H1 (cell line): ENCODE data around the gene NDRG2. TPM values are rescaled to one million over a fixed set of nuclear protein-coding genes. Genes with fewer than 3 reads are reported as not detected.

ENCODE experiments used
- CTCF ChIA-PET: fragments of 300-600 bp; sonication (Branson Sonifier 250); formaldehyde crosslinking; loops from one replicate; lab custom pipeline; 2021; ENCODE audit not compliant: partially characterized antibody; lab: Charles Lee
- POLR2A ChIA-PET: fragments of 300-600 bp; sonication (Branson Sonifier 250); formaldehyde crosslinking; loops from one replicate; lab custom pipeline; 2021; ENCODE audit warnings: inconsistent platforms; ENCODE audit not compliant: partially characterized antibody; lab: Charles Lee
- DNase-seq, 2 experiments: peaks; one replicate each; pipeline versions ENCODE4 v3.0.0 to v3.0.0-alpha.2; 2010 to 2022; ENCODE audit warnings: low spot score in 2 of 2, low read depth in 1 of 2, mixed read lengths in 1 of 2
- FAIRE-seq: peaks from 2 replicates; lab custom pipeline; 2011; peaks lifted over from hg19 to GRCh38; lab: Jason Lieb, UNC
- H2AFZ ChIP-seq: 2 replicates; pipeline ENCODE4 v1.8.1; 2012; ENCODE audit warnings: low read length, inconsistent platforms
- H2AK5ac ChIP-seq: 2 replicates; pipeline ENCODE4 v1.6.1; 2013; ENCODE audit warnings: low read depth, low read length
- H2BK120ac ChIP-seq: replicated peaks from 2 replicates; pipeline ENCODE3; 2013; ENCODE audit warnings: low read depth, low read length, inconsistent platforms
- H2BK12ac ChIP-seq: 2 replicates; pipeline ENCODE4 v1.6.1; 2013; ENCODE audit warnings: low read depth, low read length
- H2BK15ac ChIP-seq: 2 replicates; pipeline ENCODE4 v1.6.1; 2013; ENCODE audit warnings: low read length
- H2BK20ac ChIP-seq: 2 replicates; pipeline ENCODE4 v1.6.1; 2013; ENCODE audit warnings: low read length
- H2BK5ac ChIP-seq: 2 replicates; pipeline ENCODE4 v1.6.1; 2013; ENCODE audit warnings: low read depth, low read length
- H3K14ac ChIP-seq: 2 replicates; pipeline ENCODE4 v1.6.1; 2013; ENCODE audit warnings: inconsistent platforms; ENCODE audit not compliant: insufficient read length
- H3K18ac ChIP-seq: 2 replicates; pipeline ENCODE4 v1.6.1; 2013; ENCODE audit warnings: low read length; ENCODE audit errors: extremely low read depth
- H3K23ac ChIP-seq: 2 replicates; pipeline ENCODE4 v1.6.1; 2013; ENCODE audit warnings: inconsistent platforms; ENCODE audit not compliant: insufficient read length
- H3K23me2 ChIP-seq: 2 replicates; pipeline ENCODE4 v1.6.1; 2013; ENCODE audit warnings: low read depth, low read length
- H3K27ac ChIP-seq: 2 replicates; pipeline ENCODE4 v1.6.1; 2011; ENCODE audit warnings: low read depth, low read length, inconsistent platforms
- H3K27me3 ChIP-seq, 4 experiments: replicated peaks in 1 of 4; 1 replicate in 1 of 4; 2 replicates in 3 of 4; pipeline versions ENCODE4 v1.6.1 to v1.8.1; 2011 to 2013; ENCODE audit warnings: low read length in 3 of 4, mild to moderate bottlenecking in 3 of 4, inconsistent platforms in 2 of 4, mixed read lengths in 2 of 4, moderate library complexity in 1 of 4; ENCODE audit not compliant: control insufficient read depth in 3 of 4, insufficient read depth in 3 of 4; ENCODE audit errors: extremely low read depth in 1 of 4
- H3K36me3 ChIP-seq, 4 experiments: 2 replicates each; pipeline versions ENCODE4 v1.6.1 to v1.8.1; 2011 to 2013; ENCODE audit warnings: mild to moderate bottlenecking in 4 of 4, low read length in 3 of 4, moderate library complexity in 2 of 4, control low read depth in 1 of 4, inconsistent platforms in 1 of 4; ENCODE audit not compliant: insufficient read depth in 4 of 4, control insufficient read depth in 2 of 4
- H3K4ac ChIP-seq: replicated peaks from 2 replicates; pipeline ENCODE3; 2013; ENCODE audit warnings: low read length, low read depth, mixed read lengths, inconsistent platforms; ENCODE audit not compliant: insufficient read length
- H3K4me1 ChIP-seq, 4 experiments: replicated peaks in 1 of 4; 1 replicate in 1 of 4; 2 replicates in 3 of 4; pipeline versions ENCODE4 v1.6.1 to v1.8.1; 2011 to 2013; ENCODE audit warnings: low read length in 3 of 4, inconsistent platforms in 2 of 4, mixed read lengths in 1 of 4; ENCODE audit not compliant: insufficient read depth in 4 of 4, control insufficient read depth in 3 of 4
- H3K4me2 ChIP-seq, 2 experiments: 2 replicates each; pipeline versions ENCODE4 v1.6.1 to v1.8.1; 2011 to 2013; ENCODE audit warnings: low read depth in 2 of 2, low read length in 2 of 2, control low read depth in 1 of 2, inconsistent platforms in 1 of 2, mild to moderate bottlenecking in 1 of 2; ENCODE audit not compliant: insufficient read depth in 1 of 2
- H3K4me3 ChIP-seq, 4 experiments: fragments of 200-600, 300-600 bp in 1 of 4; sonication (generic), shearing (Covaris generic), sonication (Bioruptor Twin) in 1 of 4; 2 replicates each; pipeline versions ENCODE4 v1.5.1 to v1.8.1; 2011 to 2016; ENCODE audit warnings: low read length in 4 of 4, low read depth in 3 of 4, control low read depth in 2 of 4, inconsistent platforms in 2 of 4, mild to moderate bottlenecking in 2 of 4, mixed read lengths in 1 of 4, moderate library complexity in 1 of 4; ENCODE audit not compliant: insufficient read depth in 2 of 4; ENCODE audit errors: extremely low read depth in 1 of 4
- H3K56ac ChIP-seq: replicated peaks from 2 replicates; pipeline ENCODE3; 2013; ENCODE audit warnings: low read depth, mild to moderate bottlenecking, mixed read lengths, low read length, inconsistent platforms; ENCODE audit not compliant: insufficient read length
- H3K79me1 ChIP-seq: 2 replicates; pipeline ENCODE4 v1.6.1; 2013; ENCODE audit warnings: low read depth, low read length, control low read depth
- H3K79me2 ChIP-seq, 2 experiments: 2 replicates each; pipeline versions ENCODE4 v1.6.1 to v1.8.1; 2012 to 2013; ENCODE audit warnings: low read length in 2 of 2, mild to moderate bottlenecking in 2 of 2, inconsistent platforms in 1 of 2; ENCODE audit not compliant: insufficient read depth in 2 of 2, control insufficient read depth in 1 of 2
- H3K9ac ChIP-seq, 4 experiments: replicated peaks in 1 of 4; 1 replicate in 1 of 4; 2 replicates in 3 of 4; pipeline versions ENCODE4 v1.6.1 to v1.8.1; 2011 to 2013; ENCODE audit warnings: low read depth in 3 of 4, low read length in 3 of 4, control low read depth in 2 of 4, mild to moderate bottlenecking in 2 of 4, moderate library complexity in 2 of 4, inconsistent platforms in 1 of 4; ENCODE audit errors: extremely low read depth in 1 of 4
- H3K9me3 ChIP-seq, 2 experiments: 2 replicates each; pipeline versions ENCODE4 v1.6.1 to v1.8.1; 2012 to 2013; ENCODE audit warnings: mild to moderate bottlenecking in 2 of 2, moderate library complexity in 2 of 2, control low read depth in 1 of 2, inconsistent platforms in 1 of 2, low read depth in 1 of 2, low read length in 1 of 2, mixed read lengths in 1 of 2; ENCODE audit not compliant: insufficient read depth in 2 of 2
- H4K20me1 ChIP-seq, 2 experiments: replicated peaks in 1 of 2; 2 replicates each; pipeline versions ENCODE3 to v1.8.1; 2011 to 2013; ENCODE audit warnings: inconsistent platforms in 2 of 2, low read length in 2 of 2, mild to moderate bottlenecking in 1 of 2; ENCODE audit not compliant: insufficient read depth in 2 of 2, control insufficient read depth in 1 of 2
- H4K5ac ChIP-seq: 2 replicates; pipeline ENCODE4 v1.6.1; 2013; ENCODE audit warnings: low read length, low read depth, mixed read lengths, inconsistent platforms; ENCODE audit not compliant: insufficient read length
- H4K8ac ChIP-seq: 2 replicates; pipeline ENCODE4 v1.8.0; 2013; ENCODE audit warnings: mild to moderate bottlenecking, moderate library complexity, low read length, inconsistent platforms; ENCODE audit not compliant: insufficient read depth; ENCODE audit errors: extremely low read depth
- H4K91ac ChIP-seq: replicated peaks from 2 replicates; pipeline ENCODE3; 2013; ENCODE audit warnings: low read length, mixed read lengths, inconsistent platforms; ENCODE audit not compliant: insufficient read length
- CBX8 ChIP-seq: fragments of 300-800, 300-1000 bp; sonication (generic); IDR thresholded peaks from 2 replicates; pipeline ENCODE4 v1.7.1; 2016; ENCODE audit warnings: low read depth, low read length, borderline replicate concordance
- MAFK ChIP-seq: IDR thresholded peaks from 2 replicates; pipeline ENCODE4 v1.6.1; 2012; ENCODE audit warnings: low read depth, mild to moderate bottlenecking, improper control_type of control experiment, low read length
- RAD21 ChIP-seq, 2 experiments: IDR thresholded peaks in 1 of 2; conservative IDR thresholded peaks in 1 of 2; 2 replicates each; pipeline ENCODE4 v1.6.1; 2011; ENCODE audit warnings: low read depth in 2 of 2, low read length in 2 of 2, improper control_type of control experiment in 1 of 2, inconsistent platforms in 1 of 2, mild to moderate bottlenecking in 1 of 2, moderate library complexity in 1 of 2
- RBBP5 ChIP-seq: IDR thresholded peaks from 2 replicates; pipeline ENCODE4 v1.7.1; 2012; ENCODE audit warnings: low read depth, mild to moderate bottlenecking, inconsistent platforms, low read length, moderate library complexity, borderline replicate concordance
- RXRA ChIP-seq: IDR thresholded peaks from 2 replicates; pipeline ENCODE4 v1.6.1; 2011; ENCODE audit warnings: low read depth, mild to moderate bottlenecking, low read length, moderate library complexity; ENCODE audit not compliant: insufficient read depth
- TAF7 ChIP-seq: optimal IDR thresholded peaks from 2 replicates; pipeline ENCODE3; 2011; ENCODE audit warnings: low read depth, mild to moderate bottlenecking, inconsistent platforms, low read length, moderate library complexity, borderline replicate concordance
- WGBS, 2 experiments: shearing (Covaris generic) in 1 of 2; methylation state at CpG; one replicate each; pipeline versions ENCODE4 v1.1.6 to v1.1.7; 2013 to 2015; ENCODE audit warnings: low lambda C conversion rate in 2 of 2, mixed read lengths in 2 of 2, inconsistent platforms in 1 of 2, low coverage in 1 of 2, missing lambda C conversion rate in 1 of 2; ENCODE audit not compliant: insufficient replicate concordance in 2 of 2, insufficient coverage in 1 of 2, insufficient read length in 1 of 2; ENCODE audit errors: extremely low coverage in 1 of 2, missing lambda C conversion rate in 1 of 2; 5-methylcytosine and 5-hydroxymethylcytosine counted together
- polyA plus RNA-seq, 7 experiments: library from polyadenylated mRNA; depleted of rRNA in 3 of 7; stranded (reverse) in 5 of 7; unstranded in 2 of 7; fragments of >200 nt in 5 of 7; fragments of 200-250 nt in 2 of 7; gene quantifications; 1 replicate in 5 of 7; 2 replicates in 1 of 7; 4 replicates in 1 of 7; pipeline versions ENCODE4 v1.2.1 to v1.2.3, GENCODE V29; 2011 to 2013; ENCODE audit warnings: missing spikeins in 2 of 7, mixed read lengths in 2 of 7
- total RNA-seq: library from RNA; stranded (reverse); fragmentation: NEBNext Ultra II Directional; extraction: Animal tissue kit (Norgen Biotek cat#: 25700); gene quantifications from 2 replicates; pipeline ENCODE4 v1.2.1, GENCODE V29; 2021

The NDRG2 gene
- total and polyA plus RNA-seq, 2 of the 8 experiments (the other 6 are each of a cell fraction or from before 2014, with no cell fraction given): 29.9 to 48.6 TPM

DNA sequence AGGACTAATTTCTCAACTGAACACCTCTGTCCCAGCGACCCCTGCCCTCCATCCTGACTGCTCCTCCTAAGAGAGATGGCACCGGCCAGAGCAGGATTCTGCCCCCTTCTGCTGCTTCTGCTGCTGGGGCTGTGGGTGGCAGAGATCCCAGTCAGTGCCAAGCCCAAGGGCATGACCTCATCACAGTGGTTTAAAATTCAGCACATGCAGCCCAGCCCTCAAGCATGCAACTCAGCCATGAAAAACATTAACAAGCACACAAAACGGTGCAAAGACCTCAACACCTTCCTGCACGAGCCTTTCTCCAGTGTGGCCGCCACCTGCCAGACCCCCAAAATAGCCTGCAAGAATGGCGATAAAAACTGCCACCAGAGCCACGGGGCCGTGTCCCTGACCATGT is 18.1 kb upstream of the NDRG2 start:
- Histone ChIP-seq H2BK12ac (no peak overlapping the region), H3K79me1 (no peaks in the 10 kb centered on the region), H4K8ac (no peak overlapping the region), H3K14ac (no peak overlapping the region), H3K56ac (no peak overlapping the region), H3K9ac (no peak overlapping the region), H4K91ac (no peak overlapping the region), H4K5ac (no peak overlapping the region), H2BK15ac (no peak overlapping the region), H3K23me2 (0 out of 2 replicates have a peak, but pooled peaks cover 2% of the 10 kb centered on the region), H2BK5ac (no peak overlapping the region), H4K20me1 (no peaks in the 10 kb centered on the region), H3K27me3 (peaks cover 0 to 3% (median 0%) of the 10 kb centered on the region in 4 experiments; a peak in 1 of 7 replicates), H3K27ac (no peak overlapping the region), H3K9me3 (no peaks in the 10 kb centered on the region), H3K4me2 (no peak overlapping the region), H3K23ac (no peak overlapping the region), H3K36me3 (no peaks in the 10 kb centered on the region), H3K4ac (no peak overlapping the region), H2AFZ (no peak overlapping the region), H2AK5ac (no peak overlapping the region), H2BK120ac (no peak overlapping the region), H3K4me1 (peaks cover 8 to 11% (median 10%) of the 10 kb centered on the region in 4 experiments; a peak in 6 of 7 replicates), H2BK20ac (no peak overlapping the region), H3K79me2 (no peaks in the 10 kb centered on the region), H3K4me3 (no peak overlapping the region), H3K18ac (no peak overlapping the region)
- WGBS, 2 experiments: 83% methylated on average over 8 of the region's 8 CpGs; no CpG with 5 or more reads in 1 of the 2 experiments
- CTCF ChIA-PET: interaction anchor here (1.4 to 7.2 kb wide), 5 partner anchors 19 to 51 kb away, joined by 3 to 371 read pairs (median 6); partner anchors contain the start of gene NDRG2
- POLR2A ChIA-PET: interaction anchor here (0.6 kb wide), 1 partner anchor 14 kb away, joined by 3 read pairs; no protein-coding TSS in a partner anchor
- DNase-seq (no peak), FAIRE-seq (no peak)
- TF ChIP-seq RBBP5 (no peak), CBX8 (no peak), RAD21 (IDR thresholded peaks at IDR 0.05 in 1 of 2, conservative IDR thresholded peaks at IDR 0.05 in 1 of 2; ENCODE audit: low read depth in 2 of 2, low read length in 2 of 2) (no peak), TAF7 (no peak), RXRA (no peak), MAFK (no peak)
